A673 (cell line): ENCODE results near the gene RALGAPA2. TPM values are rescaled to one million over a fixed set of nuclear protein-coding genes. Genes with fewer than 3 reads are reported as not detected.

Experiments
- BruUV-seq: library from RNA; stranded (reverse); fragments of 400-500 nt; replicated peaks from 2 replicates; lab custom pipeline; 2021; lab: Mats Ljungman, UMichigan
- CTCF ChIA-PET: fragments of 300-600 bp; sonication (Branson Sonifier 250); formaldehyde crosslinking; loops from one replicate; lab custom pipeline; 2022; ENCODE audit warnings: antibody characterized with exemption; lab: Charles Lee
- POLR2A ChIA-PET: fragments of 300-600 bp; sonication (Branson Sonifier 250); formaldehyde crosslinking; loops from one replicate; lab custom pipeline; 2022; ENCODE audit warnings: antibody characterized with exemption; ENCODE audit not compliant: low non-redundant PET; lab: Charles Lee
- DNase-seq: peaks from one replicate; pipeline ENCODE4 v3.0.0-alpha.2; 2015; ENCODE audit warnings: low spot score
- H3K27ac ChIP-seq: fragments of 200-600 bp; sonication (generic); 2 replicates; pipeline ENCODE4 v1.5.1; 2016; ENCODE audit warnings: mixed run types, low read depth, mild to moderate bottlenecking, mixed read lengths, antibody characterized with exemption, low read length; ENCODE audit not compliant: poor library complexity, severe bottlenecking
- H3K27me3 ChIP-seq: fragments of 200-600 bp; sonication (generic); replicated peaks from 2 replicates; pipeline ENCODE4 v1.6.1; 2017; ENCODE audit warnings: mixed run types, low read depth, mild to moderate bottlenecking, mixed read lengths, antibody characterized with exemption, low read length; ENCODE audit not compliant: insufficient read depth, poor library complexity
- H3K36me3 ChIP-seq: fragments of 200-600 bp; sonication (generic); 2 replicates; pipeline ENCODE4 v1.6.1; 2016; ENCODE audit warnings: mixed run types, mild to moderate bottlenecking, mixed read lengths, antibody characterized with exemption, low read length; ENCODE audit not compliant: insufficient read depth, poor library complexity, severe bottlenecking
- H3K4me1 ChIP-seq: fragments of 200-600 bp; sonication (generic); 2 replicates; pipeline ENCODE4 v1.6.1; 2017; ENCODE audit warnings: mixed run types, mild to moderate bottlenecking, mixed read lengths, antibody characterized with exemption, low read length; ENCODE audit not compliant: insufficient read depth, poor library complexity, severe bottlenecking
- H3K4me3 ChIP-seq: fragments of 200-600 bp; sonication (generic); 2 replicates; pipeline ENCODE4 v1.5.1; 2016; ENCODE audit warnings: low read depth, mixed run types, mild to moderate bottlenecking, mixed read lengths, low read length; ENCODE audit not compliant: poor library complexity, severe bottlenecking
- H3K9me3 ChIP-seq: fragments of 200-600 bp; sonication (generic); 2 replicates; pipeline ENCODE4 v1.6.1; 2016; ENCODE audit warnings: mixed run types, low read depth, mild to moderate bottlenecking, mixed read lengths, antibody characterized with exemption, low read length; ENCODE audit not compliant: poor library complexity, severe bottlenecking
- EZH2 ChIP-seq: fragments of 200-600 bp; sonication (generic); IDR thresholded peaks from 2 replicates; pipeline ENCODE4 v1.6.1; 2017; ENCODE audit warnings: borderline replicate concordance, low read depth, mild to moderate bottlenecking, mixed read lengths, antibody characterized with exemption, low read length; ENCODE audit not compliant: poor library complexity, severe bottlenecking
- intact Hi-C: fragments of 100-400 bp; cut with micrococcal nuclease; formaldehyde crosslinking; loops from one replicate; pipeline ENCODE4 v1.10.0; 2022; ENCODE audit not compliant: unreplicated experiment
- total RNA-seq: library from RNA; stranded (reverse); gene quantifications from 2 replicates; pipeline ENCODE4 v1.2.3, GENCODE V29; 2021
- TF ChIP-seq, protein P1 (sequence below): fragments of 300-800, 200-600 bp; sonication (generic); conservative IDR thresholded peaks from 2 replicates; pipeline ENCODE4 v1.5.1; 2017; ENCODE audit warnings: low read depth, mild to moderate bottlenecking, antibody characterized with exemption, low read length, moderate library complexity, mixed read lengths

The RALGAPA2 gene
- total RNA-seq, 1 experiment from 2014 or later = 32.4 TPM

GRCh38 chr20:20363434-20363798 is 349.0 kb downstream of the RALGAPA2 start:
- H3K36me3 ChIP-seq = no peaks in the 10 kb centered on the region
- H3K9me3 ChIP-seq = no peaks in the 10 kb centered on the region
- intact Hi-C loops = no loop called here
- peaks cover 77% of the 10 kb centered on the region for H3K27me3 ChIP-seq
- H3K4me3 ChIP-seq = no peak overlapping the region
- BruUV-seq = no TSS peak
- H3K27ac ChIP-seq = no peak overlapping the region
- CTCF ChIA-PET = no interaction called here
- H3K4me1 ChIP-seq = peaks cover 9% of the 10 kb centered on the region
- no peak for DNase-seq
- POLR2A ChIA-PET = no interaction called here
- TF ChIP-seq, protein P1, sequence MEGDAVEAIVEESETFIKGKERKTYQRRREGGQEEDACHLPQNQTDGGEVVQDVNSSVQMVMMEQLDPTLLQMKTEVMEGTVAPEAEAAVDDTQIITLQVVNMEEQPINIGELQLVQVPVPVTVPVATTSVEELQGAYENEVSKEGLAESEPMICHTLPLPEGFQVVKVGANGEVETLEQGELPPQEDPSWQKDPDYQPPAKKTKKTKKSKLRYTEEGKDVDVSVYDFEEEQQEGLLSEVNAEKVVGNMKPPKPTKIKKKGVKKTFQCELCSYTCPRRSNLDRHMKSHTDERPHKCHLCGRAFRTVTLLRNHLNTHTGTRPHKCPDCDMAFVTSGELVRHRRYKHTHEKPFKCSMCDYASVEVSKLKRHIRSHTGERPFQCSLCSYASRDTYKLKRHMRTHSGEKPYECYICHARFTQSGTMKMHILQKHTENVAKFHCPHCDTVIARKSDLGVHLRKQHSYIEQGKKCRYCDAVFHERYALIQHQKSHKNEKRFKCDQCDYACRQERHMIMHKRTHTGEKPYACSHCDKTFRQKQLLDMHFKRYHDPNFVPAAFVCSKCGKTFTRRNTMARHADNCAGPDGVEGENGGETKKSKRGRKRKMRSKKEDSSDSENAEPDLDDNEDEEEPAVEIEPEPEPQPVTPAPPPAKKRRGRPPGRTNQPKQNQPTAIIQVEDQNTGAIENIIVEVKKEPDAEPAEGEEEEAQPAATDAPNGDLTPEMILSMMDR = no peak
- TF ChIP-seq EZH2 = no peak

GRCh38 chr20:20362774-20363433 is 349.5 kb downstream of the RALGAPA2 start:
- Histone ChIP-seq H3K4me1 (peaks cover 9% of the 10 kb centered on the region), H3K27ac (no peak overlapping the region), H3K4me3 (no peak overlapping the region), H3K36me3 (no peaks in the 10 kb centered on the region), H3K27me3 (peaks cover 75% of the 10 kb centered on the region), H3K9me3 (no peaks in the 10 kb centered on the region)
- ChIA-PET POLR2A (no interaction called here), CTCF (interaction anchor here (0.7 kb wide), 1 partner anchor 48 kb away, joined by 4 read pairs; no protein-coding TSS in a partner anchor)
- TF ChIP-seq, protein P1 = no peak
- no peak for TF ChIP-seq EZH2
- no TSS peak for BruUV-seq
- intact Hi-C loops = no loop called here
- DNase-seq = peak; percentile 32

- intact Hi-C loops = loop anchor here (2.0 kb wide), 2 partner anchors 208 to 278 kb away; no protein-coding TSS in a partner anchor
- H3K27ac ChIP-seq = no peak overlapping the region
- peak; percentile 80 for DNase-seq
- no TSS peak for BruUV-seq
- H3K27me3 ChIP-seq = peaks cover 50% of the 10 kb centered on the region
- H3K4me3 ChIP-seq = no peak overlapping the region
- H3K4me1 ChIP-seq = no peaks in the 10 kb centered on the region
- H3K9me3 ChIP-seq = no peaks in the 10 kb centered on the region
- CTCF ChIA-PET = no interaction called here
- POLR2A ChIA-PET = no interaction called here
- TF ChIP-seq, protein P1 = peak; percentile 78
- TF ChIP-seq EZH2 = no peak
- H3K36me3 ChIP-seq = no peaks in the 10 kb centered on the region
Measured at GRCh38 chr20:20360464-20360863, 352.0 kb downstream of the RALGAPA2 start.
